ENCODE results near the gene NOC2L. TPM values are rescaled to one million over a fixed set of nuclear protein-coding genes. Genes with fewer than 3 reads are reported as not detected.

NOC2L gene
- total RNA-seq, 1 donor from 2014 or later = 180 TPM

DNA sequence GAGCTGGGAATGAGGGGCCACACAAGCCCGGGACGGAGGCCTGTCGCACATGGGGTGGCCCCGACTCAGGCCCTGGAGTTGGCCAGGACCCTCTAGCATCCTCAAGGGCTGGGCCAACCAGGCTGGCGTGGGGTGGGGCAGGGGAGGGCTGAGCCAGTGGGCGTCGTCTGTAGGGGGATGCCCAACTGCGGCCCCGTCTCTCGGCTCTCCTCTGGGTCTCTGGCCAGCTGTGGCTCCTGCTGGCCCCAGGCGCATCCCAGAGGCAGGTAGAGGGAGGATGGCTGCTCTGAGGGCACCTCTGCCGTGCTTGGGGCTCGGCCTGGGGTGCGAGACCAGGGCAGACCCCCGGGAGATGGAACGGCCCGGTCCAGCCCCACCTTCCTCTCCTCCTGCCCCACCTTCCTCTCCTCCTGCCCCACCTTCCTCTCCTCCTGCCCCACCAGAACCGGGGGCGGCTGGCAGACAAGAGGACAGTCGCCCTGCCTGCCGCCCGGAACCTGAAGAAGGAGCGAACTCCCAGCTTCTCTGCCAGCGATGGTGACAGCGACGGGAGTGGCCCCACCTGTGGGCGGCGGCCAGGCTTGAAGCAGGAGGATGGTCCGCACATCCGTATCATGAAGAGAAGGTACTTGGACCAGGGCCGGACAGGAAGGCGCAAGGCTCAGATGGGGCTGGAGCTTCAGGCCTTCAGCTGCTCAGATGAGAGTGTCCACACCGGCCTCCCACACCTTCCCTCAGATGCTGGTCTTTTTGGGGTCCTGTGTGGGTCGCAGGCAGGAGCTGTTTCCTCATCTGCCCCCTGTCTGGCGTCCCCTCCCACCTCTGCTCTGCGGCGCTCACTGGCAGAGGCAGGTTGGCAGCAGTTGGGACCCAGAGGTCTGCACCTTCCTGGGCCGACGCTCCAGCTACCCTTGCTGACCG is 29.1 kb downstream of the NOC2L start:
- Mint-ChIP-seq H3K36me3 (ENCODE audit: low read depth) (no peaks in the 10 kb centered on the region), H3K4me3 (no peak overlapping the region), H3K4me1 (ENCODE audit: low read depth) (no peaks in the 10 kb centered on the region), H3K9me3 (no peaks in the 10 kb centered on the region), H3K27ac (no peak overlapping the region), H3K27me3 (ENCODE audit: insufficient read depth) (peaks cover 36% of the 10 kb centered on the region)
- no peak for DNase-seq (ENCODE audit: low spot score)
- intact Hi-C loops (cut with micrococcal nuclease) = loop anchor here (10.0 kb wide), 1 partner anchor 165 kb away; no protein-coding TSS in a partner anchor

DNA sequence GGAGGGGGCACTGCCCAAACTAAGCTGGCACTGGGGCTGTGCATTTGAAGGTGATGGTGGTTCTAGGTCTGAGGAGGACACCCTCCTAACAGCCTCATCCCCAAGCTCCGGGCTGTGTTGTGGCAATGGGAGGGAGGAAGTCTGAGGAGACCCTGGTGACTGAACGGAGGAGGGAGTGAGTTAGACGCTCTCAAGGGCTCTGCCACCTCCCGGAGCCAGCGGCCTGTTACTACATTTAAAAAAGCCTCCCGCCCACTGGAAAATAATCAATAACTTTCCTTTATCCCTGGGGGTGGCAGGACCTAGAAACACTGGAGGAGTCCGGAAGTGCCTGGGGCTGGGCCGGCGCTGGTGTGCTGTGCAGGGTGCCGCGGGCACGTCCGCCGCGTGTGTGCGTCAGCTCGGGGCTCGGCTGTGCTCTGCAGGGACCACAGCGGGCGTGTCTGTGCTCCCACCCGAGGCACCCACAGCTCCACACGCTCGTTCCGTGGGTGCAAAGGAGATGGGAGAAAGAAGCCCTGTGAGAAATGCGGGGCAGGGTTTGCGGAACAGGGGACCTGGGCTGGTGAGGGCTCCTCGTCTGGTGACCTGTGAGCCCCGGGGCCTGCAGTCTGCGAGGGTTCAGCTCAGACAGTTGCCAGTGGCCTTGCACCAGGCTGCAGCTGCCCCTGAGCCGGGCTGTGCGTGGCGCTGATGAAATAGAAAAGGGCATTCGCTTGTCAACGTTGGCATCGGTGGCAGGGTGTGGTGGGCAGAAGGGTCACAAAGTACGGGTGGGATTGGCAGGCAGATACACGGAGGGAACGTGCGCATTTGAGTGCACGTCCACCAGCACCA is 30.0 kb downstream of the NOC2L start:
- intact Hi-C loops (cut with micrococcal nuclease) = loop anchor here (10.0 kb wide), 1 partner anchor 166 kb away; no protein-coding TSS in a partner anchor
- H3K9me3 Mint-ChIP-seq = no peaks in the 10 kb centered on the region
- no peak overlapping the region for H3K27ac Mint-ChIP-seq
- peaks cover 35% of the 10 kb centered on the region for H3K27me3 Mint-ChIP-seq (ENCODE audit: insufficient read depth)
- H3K36me3 Mint-ChIP-seq (ENCODE audit: low read depth) = no peaks in the 10 kb centered on the region
- DNase-seq (ENCODE audit: low spot score) = no peak
- no peaks in the 10 kb centered on the region for H3K4me1 Mint-ChIP-seq (ENCODE audit: low read depth)
- no peak overlapping the region for H3K4me3 Mint-ChIP-seq

DNA sequence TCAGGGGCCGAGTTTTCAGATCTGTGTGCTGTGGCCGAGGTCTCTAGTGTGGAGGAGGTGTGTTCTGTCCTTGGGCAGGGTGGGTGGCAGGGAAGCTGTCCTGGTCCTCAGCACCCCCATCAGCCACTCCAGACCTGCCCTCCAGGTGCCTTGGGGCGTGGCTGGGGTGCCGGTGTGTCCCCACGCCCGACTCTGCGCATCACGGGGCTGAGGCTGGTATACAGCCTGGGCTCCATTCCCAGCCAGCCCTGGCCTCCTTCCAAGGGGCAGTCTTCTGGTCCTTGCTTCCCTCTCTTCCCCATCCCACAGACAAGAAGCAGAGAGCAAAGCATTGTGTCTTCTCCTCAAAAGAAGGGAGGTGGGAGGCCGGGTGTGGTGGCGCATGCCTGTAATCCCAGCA is 31.3 kb downstream of the NOC2L start:
- Mint-ChIP-seq H3K27me3 (ENCODE audit: insufficient read depth) (peaks cover 39% of the 10 kb centered on the region), H3K9me3 (no peaks in the 10 kb centered on the region), H3K36me3 (ENCODE audit: low read depth) (no peaks in the 10 kb centered on the region), H3K4me3 (no peak overlapping the region), H3K4me1 (ENCODE audit: low read depth) (peaks cover 6% of the 10 kb centered on the region), H3K27ac (no peak overlapping the region)
- intact Hi-C loops (cut with micrococcal nuclease) = loop anchor here (10.0 kb wide), 1 partner anchor 167 kb away; no protein-coding TSS in a partner anchor
- no peak for DNase-seq (ENCODE audit: low spot score)

DNA sequence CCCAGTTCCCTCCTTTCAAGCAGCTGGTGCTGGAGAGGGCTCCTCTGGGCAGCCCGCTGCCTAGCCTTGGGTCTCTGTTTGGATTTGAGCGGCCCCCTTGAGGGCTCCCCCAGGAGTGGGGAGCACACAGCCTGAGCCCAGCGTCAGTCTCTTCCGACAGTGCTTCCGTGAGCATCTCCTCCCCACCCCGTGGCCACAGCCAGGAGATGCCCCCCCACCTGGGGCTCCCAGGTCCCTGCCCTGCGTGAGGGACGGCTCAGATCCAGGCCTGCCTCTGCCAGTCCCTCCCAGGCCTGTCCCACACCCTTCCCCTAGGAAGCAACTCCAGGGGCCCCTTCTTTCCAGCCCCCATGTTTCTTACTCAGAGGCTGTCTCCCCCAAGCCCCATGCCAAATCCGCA is 31.8 kb downstream of the NOC2L start:
- Mint-ChIP-seq H3K27me3 (ENCODE audit: insufficient read depth) (peaks cover 43% of the 10 kb centered on the region), H3K4me1 (ENCODE audit: low read depth) (peaks cover 6% of the 10 kb centered on the region), H3K4me3 (no peak overlapping the region), H3K27ac (no peak overlapping the region), H3K9me3 (no peaks in the 10 kb centered on the region), H3K36me3 (ENCODE audit: low read depth) (no peaks in the 10 kb centered on the region)
- intact Hi-C loops (cut with micrococcal nuclease) = loop anchor here (10.0 kb wide), 1 partner anchor 168 kb away; no protein-coding TSS in a partner anchor
- DNase-seq (ENCODE audit: low spot score) = no peak

DNA sequence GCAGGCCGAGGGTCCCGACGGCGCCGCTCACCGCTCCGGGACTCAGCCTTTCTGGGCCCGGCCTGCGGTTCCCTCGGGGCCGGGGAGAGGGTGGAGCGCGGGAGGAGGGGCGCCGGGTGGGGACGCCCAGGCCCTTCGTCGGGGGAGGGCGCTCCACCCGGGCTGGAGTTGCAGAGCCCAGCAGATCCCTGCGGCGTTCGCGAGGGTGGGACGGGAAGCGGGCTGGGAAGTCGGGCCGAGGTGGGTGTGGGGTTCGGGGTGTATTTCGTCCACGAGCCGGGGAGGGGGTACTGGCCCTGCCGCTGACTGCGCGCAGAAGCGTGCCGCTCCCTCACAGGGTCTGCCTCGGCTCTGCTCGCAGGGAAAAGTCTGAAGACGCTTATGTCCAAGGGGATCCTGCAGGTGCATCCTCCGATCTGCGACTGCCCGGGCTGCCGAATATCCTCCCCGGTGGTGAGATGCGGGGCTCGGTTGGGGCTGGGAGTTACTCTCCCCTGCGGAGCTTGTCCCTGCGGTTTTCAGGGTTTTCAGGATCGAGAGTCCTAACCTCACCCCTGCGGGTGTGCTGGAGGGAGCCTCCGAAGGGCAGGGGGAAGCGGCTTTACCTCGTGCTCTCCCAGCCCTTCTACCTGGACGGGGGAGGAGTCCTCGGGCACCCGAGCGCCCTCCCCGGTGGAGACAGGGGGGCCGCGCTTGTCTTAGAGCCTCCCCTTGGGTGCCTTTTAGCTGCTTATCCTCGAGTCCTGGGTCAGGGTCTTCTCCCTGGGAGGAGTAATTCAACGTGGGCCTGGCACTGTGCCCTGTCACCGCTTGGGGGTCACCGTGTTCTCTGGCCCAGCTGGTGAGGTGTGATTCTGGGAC is 33.3 kb downstream of the NOC2L start:
- Mint-ChIP-seq H3K4me3 (no peak overlapping the region), H3K9me3 (no peaks in the 10 kb centered on the region), H3K27me3 (ENCODE audit: insufficient read depth) (peaks cover 45% of the 10 kb centered on the region), H3K4me1 (ENCODE audit: low read depth) (peaks cover 6% of the 10 kb centered on the region), H3K27ac (no peak overlapping the region), H3K36me3 (ENCODE audit: low read depth) (no peaks in the 10 kb centered on the region)
- intact Hi-C loops (cut with micrococcal nuclease) = loop anchor here (10.0 kb wide), 1 partner anchor 169 kb away; no protein-coding TSS in a partner anchor
- DNase-seq (ENCODE audit: low spot score) = no peak

DNA sequence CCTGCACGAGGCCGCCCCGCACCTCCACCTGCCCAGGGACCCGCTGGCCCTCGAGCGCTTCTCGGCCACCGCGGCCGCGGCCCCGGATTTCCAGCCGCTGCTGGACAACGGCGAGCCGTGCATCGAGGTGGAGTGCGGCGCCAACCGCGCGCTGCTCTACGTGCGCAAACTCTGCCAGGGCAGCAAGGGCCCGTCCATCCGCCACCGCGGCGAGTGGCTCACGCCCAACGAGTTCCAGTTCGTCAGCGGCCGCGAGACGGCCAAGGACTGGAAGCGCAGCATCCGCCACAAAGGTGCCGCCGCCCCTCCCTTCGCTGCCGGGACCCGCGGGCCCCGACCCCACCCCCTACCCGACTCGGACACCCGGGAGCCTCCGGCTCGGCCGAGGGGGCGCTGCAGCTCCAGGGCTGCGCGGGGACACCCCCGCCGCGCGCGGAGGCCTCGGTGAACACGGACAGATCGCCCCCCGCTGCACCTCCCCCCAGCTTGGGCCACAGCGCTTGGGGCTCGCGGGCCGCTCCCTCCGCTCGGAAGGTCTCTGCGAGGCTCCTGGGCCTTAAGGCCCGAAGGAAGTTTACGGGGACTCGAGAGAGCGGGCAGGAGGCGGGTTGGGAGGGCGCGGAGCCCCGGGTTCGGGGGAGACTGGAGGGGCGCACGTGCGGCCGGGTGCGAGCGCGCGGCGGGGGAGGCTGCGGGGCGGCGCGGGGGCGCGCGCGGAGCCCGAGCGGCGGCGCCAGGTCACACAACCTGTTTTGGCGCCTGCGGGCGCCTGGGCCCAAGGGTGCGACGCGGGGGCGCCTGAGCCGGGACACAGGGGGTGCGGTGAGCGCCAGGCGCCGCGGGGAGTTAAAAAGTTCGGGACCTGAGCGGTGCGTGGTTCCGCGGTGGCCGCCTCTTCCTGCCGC is 34.1 kb downstream of the NOC2L start:
- Mint-ChIP-seq H3K4me3 (no peak overlapping the region), H3K4me1 (ENCODE audit: low read depth) (peaks cover 6% of the 10 kb centered on the region), H3K27ac (no peak overlapping the region), H3K36me3 (ENCODE audit: low read depth) (no peaks in the 10 kb centered on the region), H3K9me3 (no peaks in the 10 kb centered on the region), H3K27me3 (ENCODE audit: insufficient read depth) (peaks cover 50% of the 10 kb centered on the region)
- DNase-seq (ENCODE audit: low spot score) = no peak
- intact Hi-C loops (cut with micrococcal nuclease) = loop anchor here (10.0 kb wide), 1 partner anchor 170 kb away; no protein-coding TSS in a partner anchor

DNA sequence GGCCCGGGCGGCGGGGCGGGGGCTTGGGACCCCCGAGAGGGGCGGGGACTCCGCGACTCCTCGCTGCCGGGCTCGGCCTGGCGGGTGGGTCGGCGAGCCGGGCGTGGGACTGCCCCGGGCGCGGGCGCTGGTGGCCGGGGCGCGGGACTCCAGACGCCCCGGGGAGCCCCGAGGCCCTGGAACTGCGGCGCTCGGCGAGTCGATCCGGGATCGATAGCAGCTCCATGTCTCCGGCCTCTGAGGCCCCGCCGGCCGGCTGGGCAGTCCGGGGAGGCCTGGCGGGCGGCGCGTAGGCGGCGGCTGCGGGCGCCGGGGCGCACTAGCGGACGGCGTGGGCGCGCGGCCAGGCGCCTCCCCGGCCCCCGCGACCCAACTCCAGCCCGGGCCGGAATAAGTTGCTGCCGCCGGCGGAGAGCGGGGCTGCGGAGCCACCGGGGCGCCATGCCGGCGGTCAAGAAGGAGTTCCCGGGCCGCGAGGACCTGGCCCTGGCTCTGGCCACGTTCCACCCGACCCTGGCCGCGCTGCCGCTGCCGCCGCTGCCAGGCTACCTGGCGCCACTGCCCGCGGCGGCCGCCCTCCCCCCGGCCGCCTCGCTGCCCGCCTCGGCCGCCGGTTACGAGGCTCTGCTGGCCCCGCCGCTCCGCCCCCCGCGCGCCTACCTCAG is 34.9 kb downstream of the NOC2L start:
- H3K4me1 Mint-ChIP-seq (ENCODE audit: low read depth) = peaks cover 6% of the 10 kb centered on the region
- no peaks in the 10 kb centered on the region for H3K9me3 Mint-ChIP-seq
- intact Hi-C loops (cut with micrococcal nuclease) = loop anchor here (2.0 to 10.0 kb wide), 2 partner anchors 17 to 171 kb away; no protein-coding TSS in a partner anchor
- no peak for DNase-seq (ENCODE audit: low spot score)
- no peak overlapping the region for H3K4me3 Mint-ChIP-seq
- no peaks in the 10 kb centered on the region for H3K36me3 Mint-ChIP-seq (ENCODE audit: low read depth)
- peaks cover 50% of the 10 kb centered on the region for H3K27me3 Mint-ChIP-seq (ENCODE audit: insufficient read depth)
- H3K27ac Mint-ChIP-seq = no peak overlapping the region

DNA sequence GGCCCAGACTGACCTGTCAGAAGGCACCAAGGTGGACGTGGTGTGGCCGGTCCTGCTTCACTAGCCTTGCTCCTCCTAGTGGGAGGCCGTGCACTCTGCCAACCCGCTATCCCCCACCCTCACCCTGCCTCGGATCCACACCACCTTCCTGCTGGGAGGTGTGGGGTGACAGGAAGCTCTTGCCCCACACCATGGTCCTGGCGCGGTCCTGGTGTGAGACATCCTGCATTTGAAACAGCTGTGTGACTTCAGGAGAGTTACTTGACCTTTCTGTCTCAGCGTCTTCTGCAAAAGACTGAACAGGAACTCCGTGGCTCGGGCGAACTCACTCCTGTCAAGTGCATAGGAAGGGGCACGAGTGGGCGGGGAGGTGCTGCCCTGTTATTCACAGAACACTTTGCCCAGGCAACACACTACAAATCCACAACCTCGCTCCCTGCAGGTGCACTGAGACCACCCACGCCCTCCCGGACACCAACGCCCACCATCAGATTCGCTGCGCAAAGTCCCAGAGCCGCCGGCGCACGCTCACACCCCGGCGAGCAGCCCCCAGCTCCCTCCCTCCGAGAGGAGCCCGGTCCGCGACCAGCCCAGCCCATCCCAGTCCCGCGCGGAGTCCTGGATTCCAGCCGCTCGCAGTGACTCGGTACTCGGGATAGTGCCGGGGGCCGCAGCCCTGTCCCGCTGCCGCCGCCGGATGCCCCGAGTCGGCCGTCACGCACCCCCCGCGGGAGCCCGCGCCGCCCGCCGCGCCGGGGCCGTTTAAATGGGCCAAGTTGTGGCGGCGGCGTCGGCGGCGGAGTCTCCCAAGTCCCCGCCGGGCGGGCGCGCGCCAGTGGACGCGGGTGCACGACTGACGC is 35.7 kb downstream of the NOC2L start, which contains the start of gene SAMD11:
Gene SAMD11, plus strand, starts transcription at position 793 of the 860 bp plus-strand sequence. CDS start 509 bp downstream, outside the sequence.
- intact Hi-C loops (cut with micrococcal nuclease) = loop anchor here (2.0 to 10.0 kb wide), 2 partner anchors 17 to 171 kb away; no protein-coding TSS in a partner anchor
- Mint-ChIP-seq H3K9me3 (no peaks in the 10 kb centered on the region), H3K4me1 (ENCODE audit: low read depth) (peaks cover 6% of the 10 kb centered on the region), H3K36me3 (ENCODE audit: low read depth) (no peaks in the 10 kb centered on the region), H3K27ac (peak within 1 kb of the TSS; percentile 48), H3K27me3 (ENCODE audit: insufficient read depth) (peaks cover 52% of the 10 kb centered on the region), H3K4me3 (peak within 1 kb of the TSS; percentile 62)
- DNase-seq (ENCODE audit: low spot score) = peak; percentile 25

DNA sequence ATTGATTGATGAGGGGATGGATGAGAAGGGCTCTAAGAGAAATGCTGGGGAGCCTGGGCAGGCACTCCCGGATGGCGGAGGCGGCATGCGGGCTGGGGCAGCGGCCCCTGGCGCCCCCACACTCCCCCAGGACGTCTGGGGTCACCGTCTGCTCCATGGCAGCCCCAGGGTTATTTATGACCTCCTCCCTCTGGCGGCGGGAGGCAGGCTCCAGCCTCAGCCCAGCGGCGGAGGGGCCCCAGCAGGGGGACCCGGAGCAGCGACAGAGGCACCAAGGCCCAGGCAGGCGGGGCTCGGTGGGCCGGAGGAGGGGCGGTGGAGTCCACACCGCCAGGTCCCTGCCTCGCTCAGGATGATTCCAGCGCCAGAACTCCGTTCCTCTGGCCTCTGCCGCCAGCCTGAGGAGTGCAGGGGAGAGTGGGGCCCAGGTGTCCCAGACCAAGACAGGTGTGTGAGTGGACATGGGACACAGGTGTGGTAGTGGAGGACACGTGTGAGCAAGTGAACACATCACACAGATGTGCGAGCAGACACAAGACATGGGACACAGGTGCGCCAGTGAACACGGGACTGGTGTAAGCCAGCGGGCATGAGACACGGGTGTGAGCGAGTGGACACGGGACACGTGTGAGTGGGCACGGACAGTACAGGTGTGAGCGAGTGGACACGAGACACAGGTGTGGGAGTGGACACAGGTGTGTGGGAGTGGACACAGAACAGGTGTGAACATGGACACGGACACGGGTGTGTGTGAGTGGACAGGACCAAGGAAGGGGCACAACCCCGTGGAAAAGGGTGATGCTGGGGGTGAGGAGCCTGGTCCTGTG is 37.8 kb downstream of the NOC2L start:
- no peaks in the 10 kb centered on the region for H3K36me3 Mint-ChIP-seq (ENCODE audit: low read depth)
- no peaks in the 10 kb centered on the region for H3K9me3 Mint-ChIP-seq
- intact Hi-C loops (cut with micrococcal nuclease) = loop anchor here (10.0 kb wide), 1 partner anchor 174 kb away; no protein-coding TSS in a partner anchor
- H3K4me3 Mint-ChIP-seq = no peak overlapping the region
- peaks cover 39% of the 10 kb centered on the region for H3K27me3 Mint-ChIP-seq (ENCODE audit: insufficient read depth)
- H3K4me1 Mint-ChIP-seq (ENCODE audit: low read depth) = peaks cover 6% of the 10 kb centered on the region
- no peak for DNase-seq (ENCODE audit: low spot score)
- H3K27ac Mint-ChIP-seq = no peak overlapping the region

Measured in activated T-helper 1 cell treated with anti-CD3 and anti-CD28 coated beads, Interleukin-12 subunit alpha, Interleukin-12 subunit beta, Interleukin-2, Interleukin-4 antibody, amounts not matched to agents 30 ng/mL and 10 ng/mL and 1 ng/mL, durations not matched to agents 14 hours and 24 hours and 36 hours (primary cell).